Measurements from ENCODE around the gene AP4B1. TPM values are rescaled to one million over a fixed set of nuclear protein-coding genes. Genes with fewer than 3 reads are reported as not detected.

The AP4B1 gene
- total and polyA plus RNA-seq, 2 of the 13 experiments (the other 11 are each of a cell fraction or from before 2014, with no cell fraction given), result 8.5 to 12.0 TPM

- peak; percentile 69; the same call in 1 of the 2 replicates for TF ChIP-seq ZMYM2 (CRISPR knock-in tag; IDR thresholded peaks at IDR 0.05)
- TF ChIP-seq MEIS1 (CRISPR knock-in tag; IDR thresholded peaks at IDR 0.05; ENCODE audit: borderline replicate concordance), result 0 out of 2 replicates have a peak, but pooled peaks have one; percentile 74
- TF ChIP-seq GABPB1 (CRISPR knock-in tag; IDR thresholded peaks at IDR 0.05), result peak; percentile 96
- TF ChIP-seq CREM (IDR thresholded peaks at IDR 0.05), result peak; percentile 88
- TF ChIP-seq CREM (CRISPR knock-in tag; IDR thresholded peaks at IDR 0.05), result no peak
- peak; percentile 95 for TF ChIP-seq ZBTB21 (CRISPR knock-in tag; IDR thresholded peaks at IDR 0.05)
- no peak; the same call in 1 of the 2 replicates for TF ChIP-seq GFI1 (CRISPR knock-in tag; IDR thresholded peaks at IDR 0.05; ENCODE audit: borderline replicate concordance)
- TF ChIP-seq ZBTB38 (CRISPR knock-in tag; IDR thresholded peaks at IDR 0.05), result peak; percentile 56
- peak; percentile 93 for TF ChIP-seq NR2C2 (CRISPR knock-in tag; IDR thresholded peaks at IDR 0.05; ENCODE audit: borderline replicate concordance)
- TF ChIP-seq HMGXB4 (CRISPR knock-in tag; IDR thresholded peaks at IDR 0.05; ENCODE audit: borderline replicate concordance in 1 of 2, low read depth in 1 of 2), result peak; percentile 52 to 81; a peak in 3 of 4 replicates
- peak; percentile 72; the same call in 1 of the 2 replicates for TF ChIP-seq KDM4B (CRISPR knock-in tag; IDR thresholded peaks at IDR 0.05)
- TF ChIP-seq KLF12 (CRISPR knock-in tag; IDR thresholded peaks at IDR 0.05; ENCODE audit: borderline replicate concordance), result peak; percentile 93; the same call in 1 of the 2 replicates
- TF ChIP-seq ZNF510 (CRISPR knock-in tag; IDR thresholded peaks at IDR 0.05; ENCODE audit: low read depth), result no peak; the same call in 1 of the 2 replicates
- TF ChIP-seq ZFP1 (CRISPR knock-in tag; IDR thresholded peaks at IDR 0.05), result peak; percentile 21
- no peak for TF ChIP-seq DDIT3 (CRISPR knock-in tag; IDR thresholded peaks at IDR 0.05)
- peak; percentile 100 for TF ChIP-seq ZNF232 (CRISPR knock-in tag; IDR thresholded peaks at IDR 0.05; ENCODE audit: borderline replicate concordance)
- no peak for TF ChIP-seq NFIC (IDR thresholded peaks at IDR 0.05; ENCODE audit: low read length)
- TF ChIP-seq ATF4 (CRISPR knock-in tag; IDR thresholded peaks at IDR 0.05), result peak in 1 of 2 experiments; percentile 73; a peak in 2 of 4 replicates
- TF ChIP-seq HMG20B (CRISPR knock-in tag; conservative IDR thresholded peaks at IDR 0.05), result peak; percentile 68; the same call in 1 of the 2 replicates
- peak; percentile 54; the same call in 1 of the 2 replicates for TF ChIP-seq ZNF431 (CRISPR knock-in tag; IDR thresholded peaks at IDR 0.05; ENCODE audit: borderline replicate concordance, low read depth)
- TF ChIP-seq ZNF343 (CRISPR knock-in tag; IDR thresholded peaks at IDR 0.05), result peak; percentile 38; the same call in 1 of the 2 replicates
- TF ChIP-seq SNRNP70 (IDR thresholded peaks at IDR 0.05; ENCODE audit: low read depth, low read length), result no peak
- TF ChIP-seq BRF2 (CRISPR knock-in tag; IDR thresholded peaks at IDR 0.05), result peak; percentile 60; the same call in 1 of the 2 replicates
- peak; percentile 76; the same call in 1 of the 2 replicates for TF ChIP-seq SMYD3 (CRISPR knock-in tag; IDR thresholded peaks at IDR 0.05)
- TF ChIP-seq SKI (IDR thresholded peaks at IDR 0.05; ENCODE audit: partially characterized antibody), result peak; percentile 69
- TF ChIP-seq ZFP90 (CRISPR knock-in tag; IDR thresholded peaks at IDR 0.05; ENCODE audit: borderline replicate concordance), result peak; percentile 82; the same call in 1 of the 2 replicates
These were observed 24.5 kb upstream of the AP4B1 start, which contains the start of gene HIPK1 (continued) for GRCh38 chr1:113928941-113929749.

Measured in HepG2 (cell line).